PC-3 (cell line): Measurements from ENCODE around the gene STAT4. TPM values are rescaled to one million over a fixed set of nuclear protein-coding genes. Genes with fewer than 3 reads are reported as not detected.
"Not testable (repeated sequence)": the region's sequence is repeated elsewhere in the genome, so short reads cannot be mapped to it uniquely, and the experiment has no call there.

ENCODE experiments used
- ATAC-seq: fragments of 200-7000 bp; cut with Tn5 transposase; 2 replicates; pipeline ENCODE4 v1.9.1; 2020; ENCODE audit warnings: mild to moderate bottlenecking, moderate library complexity
- BruUV-seq: library from RNA; stranded (reverse); fragments of 400-500 nt; replicated peaks from 2 replicates; lab custom pipeline; 2021; lab: Mats Ljungman, UMichigan
- CTCF ChIA-PET: fragments of 300-600 bp; sonication (Branson Sonifier 250); formaldehyde crosslinking; loops from one replicate; lab custom pipeline; 2022; ENCODE audit warnings: antibody characterized with exemption; lab: Charles Lee
- POLR2A ChIA-PET: fragments of 300-600 bp; sonication (Branson Sonifier 250); formaldehyde crosslinking; loops from one replicate; lab custom pipeline; 2022; ENCODE audit warnings: antibody characterized with exemption; ENCODE audit not compliant: unreplicated experiment; lab: Charles Lee
- DNase-seq: peaks from one replicate; pipeline ENCODE4 v3.0.0-alpha.2; 2015
- H2AFZ ChIP-seq: fragments of 300-600 bp; sonication (generic); 2 replicates; pipeline ENCODE4 v1.6.0; 2016; ENCODE audit warnings: antibody characterized with exemption, low read length
- H3F3A ChIP-seq: fragments of 300-600 bp; sonication (generic); one replicate; pipeline ENCODE4 v1.6.0; 2017; ENCODE audit warnings: antibody characterized with exemption, low read length, control low read depth, mild to moderate bottlenecking; ENCODE audit not compliant: unreplicated experiment
- H3K27ac ChIP-seq: fragments of 300-600 bp; sonication (generic); 2 replicates; pipeline ENCODE4 v1.5.1; 2016; ENCODE audit warnings: mild to moderate bottlenecking, low read length
- H3K27me3 ChIP-seq: fragments of 300-600 bp; sonication (generic); 2 replicates; pipeline ENCODE4 v1.6.1; 2016; ENCODE audit warnings: low read length, mixed read lengths
- H3K36me3 ChIP-seq: fragments of 300-600 bp; sonication (generic); 2 replicates; pipeline ENCODE4 v1.6.1; 2016; ENCODE audit warnings: low read depth, mixed run types, low read length, mixed read lengths
- H3K4me1 ChIP-seq: fragments of 300-600 bp; sonication (generic); 2 replicates; pipeline ENCODE4 v1.5.1; 2016; ENCODE audit warnings: low read length; ENCODE audit not compliant: insufficient read depth
- H3K4me2 ChIP-seq: fragments of 300-600 bp; sonication (generic); 2 replicates; pipeline ENCODE4 v1.6.0; 2016; ENCODE audit warnings: low read length
- H3K4me3 ChIP-seq: fragments of 300-600 bp; sonication (generic); 2 replicates; pipeline ENCODE4 v1.5.1; 2016; ENCODE audit warnings: mild to moderate bottlenecking, low read length, mixed read lengths
- H3K79me2 ChIP-seq: fragments of 300-600 bp; sonication (generic); 2 replicates; pipeline ENCODE4 v1.6.1; 2017; ENCODE audit warnings: low read length, mixed read lengths
- H3K9ac ChIP-seq: fragments of 300-600 bp; sonication (generic); 2 replicates; pipeline ENCODE4 v1.6.0; 2016; ENCODE audit warnings: mild to moderate bottlenecking, low read length
- H3K9me2 ChIP-seq: fragments of 300-600 bp; sonication (generic); replicated peaks from 2 replicates; pipeline ENCODE4 v1.6.1; 2016; ENCODE audit warnings: mixed run types, low read length, mixed read lengths
- H3K9me3 ChIP-seq: fragments of 300-600 bp; sonication (generic); 2 replicates; pipeline ENCODE4 v1.6.1; 2016; ENCODE audit warnings: low read length, mixed read lengths
- H4K20me1 ChIP-seq: fragments of 300-600 bp; sonication (generic); 2 replicates; pipeline ENCODE4 v1.6.1; 2016; ENCODE audit warnings: low read length, mixed read lengths
- CTCF ChIP-seq: fragments of 300-600 bp; sonication (generic); conservative IDR thresholded peaks from 2 replicates; pipeline ENCODE4 v1.5.1; 2017; ENCODE audit warnings: antibody characterized with exemption, low read depth, mild to moderate bottlenecking, low read length
- EZH2 ChIP-seq: fragments of 300-600 bp; sonication (generic); IDR thresholded peaks from one replicate; pipeline ENCODE4 v1.6.1; 2017; ENCODE audit warnings: antibody characterized with exemption, mild to moderate bottlenecking, low read length; ENCODE audit not compliant: unreplicated experiment
- EZH2phosphoT487 ChIP-seq: fragments of 300-600 bp; sonication (generic); IDR thresholded peaks from 2 replicates; pipeline ENCODE4 v1.6.1; 2018; ENCODE audit warnings: mild to moderate bottlenecking, antibody characterized with exemption, low read length, borderline replicate concordance
- intact Hi-C: fragments of 100-400 bp; cut with micrococcal nuclease; formaldehyde crosslinking; loops from 2 replicates; pipeline ENCODE4 v1.9.0; 2023
- total RNA-seq: library from RNA; depleted of rRNA; stranded (reverse); fragments of >200 nt; gene quantifications from 2 replicates; pipeline ENCODE4 v1.2.3, GENCODE V29; 2014

The STAT4 gene
- total RNA-seq, 1 experiment from 2014 or later: 1.6 TPM

- no peaks in the 10 kb centered on the region for H3K79me2 ChIP-seq
- H3K27me3 ChIP-seq: no peaks in the 10 kb centered on the region
- no peak for DNase-seq
- ChIA-PET POLR2A (no interaction called here), CTCF (no interaction called here)
- no peaks in the 10 kb centered on the region for H3K9me2 ChIP-seq
- H3K27ac ChIP-seq: no peak overlapping the region
- H3F3A ChIP-seq: no peaks in the 10 kb centered on the region
- intact Hi-C loops: no loop called here
- no peak overlapping the region for H3K4me3 ChIP-seq
- no peak; the same call in 1 of the 2 replicates for ATAC-seq
- H2AFZ ChIP-seq: no peak overlapping the region
- no peak overlapping the region for H3K9ac ChIP-seq
- no TSS peak for BruUV-seq
- H3K9me3 ChIP-seq: no peaks in the 10 kb centered on the region
- H3K4me1 ChIP-seq: no peaks in the 10 kb centered on the region
- H4K20me1 ChIP-seq: no peaks in the 10 kb centered on the region
- no peak overlapping the region for H3K4me2 ChIP-seq
- H3K36me3 ChIP-seq: peaks cover 75% of the 10 kb centered on the region
- TF ChIP-seq CTCF: no peak
- no peak for TF ChIP-seq EZH2phosphoT487
- no peak for TF ChIP-seq EZH2
Observed at GRCh38 chr2:190996947-190997346, 153.8 kb downstream of the STAT4 start.

- H3K4me3 ChIP-seq: no peak overlapping the region
- H3K4me1 ChIP-seq: no peaks in the 10 kb centered on the region
- BruUV-seq: no TSS peak
- ChIA-PET POLR2A (interaction anchor here (0.7 kb wide), 1 partner anchor 58 kb away, joined by 3 read pairs; no protein-coding TSS in a partner anchor), CTCF (no interaction called here)
- no peaks in the 10 kb centered on the region for H4K20me1 ChIP-seq
- H3F3A ChIP-seq: no peaks in the 10 kb centered on the region
- DNase-seq (peak; percentile 50), ATAC-seq (peak; percentile 89)
- H3K9me2 ChIP-seq: no peaks in the 10 kb centered on the region
- H3K9me3 ChIP-seq: no peaks in the 10 kb centered on the region
- no peaks in the 10 kb centered on the region for H3K79me2 ChIP-seq
- TF ChIP-seq EZH2 (no peak), EZH2phosphoT487 (no peak), CTCF (peak; percentile 86)
- H3K9ac ChIP-seq: no peak overlapping the region
- no peak overlapping the region for H3K27ac ChIP-seq
- no peaks in the 10 kb centered on the region for H3K27me3 ChIP-seq
- no peak overlapping the region for H3K4me2 ChIP-seq
- intact Hi-C loops: no loop called here
- no peak overlapping the region for H2AFZ ChIP-seq
- peaks cover 71% of the 10 kb centered on the region for H3K36me3 ChIP-seq
Observed at GRCh38 chr2:190996338-190996946, 154.4 kb downstream of the STAT4 start.

- H3K4me3 ChIP-seq, H3K27me3 ChIP-seq, intact Hi-C loops, H3K79me2 ChIP-seq, DNase-seq, H3K4me2 ChIP-seq, ATAC-seq, H3K27ac ChIP-seq, POLR2A ChIA-PET, H3K4me1 ChIP-seq, H2AFZ ChIP-seq, H3K9me3 ChIP-seq, H3F3A ChIP-seq, CTCF ChIA-PET, H4K20me1 ChIP-seq, BruUV-seq, H3K9me2 ChIP-seq, H3K9ac ChIP-seq: not testable (repeated sequence)
- H3K36me3 ChIP-seq: peaks cover 74% of the 10 kb centered on the region
Observed at GRCh38 chr2:190995315-190995714, 155.5 kb downstream of the STAT4 start.
